Stimulated activated CD8-positive, alpha-beta memory T cell treated with anti-CD3 and anti-CD28 coated beads, Interleukin-7, amount 100 ng/mL, for 48 hours (primary cell): ENCODE measurements around the gene TMEM141.
A peak's percentile ranks its signal among the peaks of the same experiment; 100 is the strongest.

Source experiments
- DNase-seq, 2 donors: peaks; one replicate each; pipeline ENCODE4 v3.0.0-alpha.2; 2020; ENCODE audit warnings: low read depth in 1 of 2; ENCODE audit errors: extremely low read depth in 1 of 2

Gene TMEM141

DNA sequence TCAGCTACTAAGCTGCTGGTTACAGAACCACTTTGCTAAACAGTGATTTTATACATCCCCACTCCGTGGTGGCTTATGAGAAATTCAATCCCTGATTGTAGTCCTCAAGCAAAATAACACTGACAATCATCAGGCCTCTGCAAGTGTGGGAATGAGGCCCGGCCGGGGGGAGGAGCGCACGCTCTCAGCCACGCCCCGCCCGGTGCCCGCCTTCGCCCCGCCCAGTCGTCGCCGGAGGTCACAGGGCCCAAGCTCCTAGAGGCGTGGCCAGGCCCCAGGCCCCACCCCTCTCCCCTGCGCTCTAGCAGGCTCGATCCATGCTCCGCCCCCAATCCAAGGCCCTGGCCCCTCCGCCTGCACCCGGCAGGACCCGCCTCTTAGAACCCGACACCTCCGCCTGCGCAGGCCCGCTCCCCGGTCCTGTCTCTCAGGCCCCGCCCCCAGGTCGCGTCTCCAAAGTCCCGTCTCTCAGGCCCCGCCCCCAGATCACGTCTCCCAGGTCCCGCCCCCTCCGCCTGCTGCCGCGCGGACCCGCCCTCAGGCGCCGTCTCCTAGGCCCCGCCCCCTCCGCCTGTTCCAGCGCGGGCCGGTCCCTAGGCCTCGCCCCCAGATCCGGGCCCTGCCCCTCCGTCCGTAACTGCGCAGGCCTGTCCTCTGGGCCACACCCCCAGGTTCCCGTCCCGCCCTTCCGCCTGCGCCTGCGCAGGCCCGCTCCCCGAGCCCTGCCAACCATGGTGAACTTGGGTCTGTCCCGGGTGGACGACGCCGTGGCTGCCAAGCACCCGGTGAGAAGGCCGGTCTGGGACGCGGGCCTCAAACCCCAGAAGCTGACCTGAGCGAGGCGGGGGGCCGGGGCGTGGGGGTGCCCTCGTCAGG is at the start of gene TMEM141:
TMEM141 (plus strand) TSS at position 705 of the 876 bp plus-strand sequence; CDS start at position 732, 27 bp downstream.
- DNase-seq, result peak; percentile 100

- no peak for DNase-seq
These were observed 49.1 kb upstream of the TMEM141 start for GRCh38 chr9:136741883-136742571.

DNA sequence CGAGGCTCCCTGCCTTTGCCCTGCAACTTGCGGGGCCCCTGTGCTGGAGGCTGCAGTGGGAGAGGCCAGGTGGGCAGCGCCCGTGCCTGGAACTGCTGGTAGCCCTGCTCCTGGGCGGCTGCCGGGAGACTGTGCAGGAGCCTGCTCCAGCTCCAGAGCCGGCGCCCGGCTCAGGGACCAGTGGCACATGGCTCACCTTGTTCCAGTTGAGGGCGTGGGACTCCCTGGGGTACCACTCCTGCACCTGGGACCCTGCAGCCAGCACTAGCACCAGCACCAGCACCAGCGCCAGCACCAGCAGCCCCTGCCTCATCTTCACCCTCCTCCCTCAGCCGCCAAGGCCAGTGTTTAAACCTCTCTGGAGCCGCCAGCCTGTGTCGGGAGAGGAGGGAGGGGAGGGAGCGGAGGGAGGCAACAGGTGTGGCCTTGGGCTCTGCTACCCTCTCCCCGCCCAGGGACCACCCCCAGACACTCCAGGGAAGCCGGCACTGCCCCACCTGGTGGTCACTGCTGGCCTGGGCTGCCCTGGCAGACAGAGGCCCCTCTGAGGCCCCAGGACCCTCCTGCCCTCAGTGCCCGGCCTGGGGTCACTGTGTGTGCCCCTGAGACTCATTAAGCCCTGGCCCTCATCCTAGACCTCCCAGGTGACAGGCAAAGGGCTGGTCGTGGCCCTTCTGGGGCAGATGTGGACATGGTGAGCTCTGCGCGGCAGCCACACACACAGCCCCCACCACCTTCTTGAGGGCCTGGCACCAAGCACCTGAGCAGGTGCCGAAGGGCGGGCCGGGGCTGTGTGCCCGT is 48.4 kb upstream of the TMEM141 start, which contains the start of gene LCN10:
LCN10 (minus strand) TSS at position 350 of the 801 bp plus-strand sequence; CDS start at position 313, 37 bp downstream.
- DNase-seq, result no peak

GRCh38 chr9:136743639-136744211 is 47.4 kb upstream of the TMEM141 start:
- DNase-seq, result no peak

DNA sequence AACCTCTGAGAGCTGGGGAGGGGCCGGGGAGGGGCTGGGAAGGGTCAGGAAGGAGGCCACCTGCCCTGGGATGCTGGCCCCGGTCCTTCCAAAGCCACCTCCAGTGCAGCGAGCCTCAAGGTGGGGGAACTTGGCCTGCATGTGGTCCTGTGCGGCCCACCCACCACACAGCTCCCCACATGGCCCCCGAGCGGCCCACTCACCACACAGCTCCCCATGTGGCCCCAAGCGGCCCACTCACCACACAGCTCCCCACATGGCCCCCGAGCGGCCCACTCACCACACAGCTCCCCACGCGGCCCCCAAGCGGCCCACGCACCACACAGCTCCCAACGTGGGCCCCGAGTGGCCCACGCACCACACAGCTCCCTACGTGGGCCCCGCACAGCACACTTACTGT is 46.4 kb upstream of the TMEM141 start:
- no peak for DNase-seq

GRCh38 chr9:136745389-136746154 is 45.6 kb upstream of the TMEM141 start:
- DNase-seq, result no peak

GRCh38 chr9:136746155-136746490 is 45.0 kb upstream of the TMEM141 start:
- DNase-seq, result no peak

GRCh38 chr9:136746621-136747020 is 44.5 kb upstream of the TMEM141 start:
- DNase-seq, result no peak

GRCh38 chr9:136747161-136748060 is 43.7 kb upstream of the TMEM141 start:
- no peak for DNase-seq

DNA sequence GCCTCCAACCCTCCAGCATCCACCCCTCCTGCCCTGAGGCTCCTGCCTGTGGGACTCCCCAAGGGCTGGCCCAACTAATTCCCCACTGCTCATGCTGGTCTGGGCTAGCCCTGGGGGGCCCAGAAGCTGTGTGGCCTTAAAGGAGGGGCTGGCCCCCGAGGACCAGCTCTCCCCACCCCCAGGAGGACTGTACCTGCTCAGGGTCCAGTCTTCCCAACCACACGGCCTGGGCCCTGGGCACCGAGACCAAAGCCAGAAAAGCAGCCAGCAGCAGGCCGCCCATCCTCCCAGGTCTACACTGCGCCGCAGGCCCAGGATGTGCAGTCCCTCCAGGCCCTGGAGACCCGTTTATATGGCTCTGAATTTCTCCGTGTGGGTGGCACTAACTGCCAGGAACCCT is 42.9 kb upstream of the TMEM141 start, which contains the start of gene LCN6:
LCN6 (minus strand) TSS at position 325 of the 400 bp plus-strand sequence; CDS start at position 283, 42 bp downstream.
- no peak for DNase-seq

- DNase-seq, result no peak
These were observed 42.2 kb upstream of the TMEM141 start for GRCh38 chr9:136748666-136749611.

- DNase-seq, result no peak
These were observed 40.6 kb upstream of the TMEM141 start for GRCh38 chr9:136750526-136750925.

DNA sequence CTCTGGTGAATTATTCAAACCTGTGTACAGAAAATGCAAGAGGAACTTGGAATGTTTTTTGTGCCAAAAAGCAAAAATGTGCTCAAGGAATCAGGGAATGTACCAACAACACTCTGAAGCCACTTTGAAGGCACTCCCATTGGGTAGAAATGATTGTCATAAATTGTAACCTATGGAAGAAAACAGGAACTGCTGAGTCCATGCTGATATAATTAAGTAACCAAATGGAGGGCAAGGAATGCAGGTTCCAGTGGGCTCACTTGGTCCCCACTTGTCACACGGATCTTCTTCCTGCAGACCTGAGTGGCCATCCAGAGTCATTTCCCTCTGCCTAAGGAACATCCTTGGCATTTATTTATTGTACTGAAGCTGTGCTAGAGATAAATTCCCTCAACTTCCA is 39.9 kb upstream of the TMEM141 start:
- DNase-seq, result no peak

GRCh38 chr9:136751814-136752213 is 39.3 kb upstream of the TMEM141 start:
- DNase-seq, result no peak

GRCh38 chr9:136753371-136754058 is 37.6 kb upstream of the TMEM141 start:
- no peak for DNase-seq

- no peak for DNase-seq
These were observed 37.0 kb upstream of the TMEM141 start for GRCh38 chr9:136754059-136754572.
